Measurements from ENCODE around the gene TMEM72. TPM values are rescaled to one million over a fixed set of nuclear protein-coding genes. Genes with fewer than 3 reads are reported as not detected.

Gene TMEM72
- polyA plus RNA-seq, 2 of the 4 experiments (the other 2 are of a cell fraction) = not detected

DNA sequence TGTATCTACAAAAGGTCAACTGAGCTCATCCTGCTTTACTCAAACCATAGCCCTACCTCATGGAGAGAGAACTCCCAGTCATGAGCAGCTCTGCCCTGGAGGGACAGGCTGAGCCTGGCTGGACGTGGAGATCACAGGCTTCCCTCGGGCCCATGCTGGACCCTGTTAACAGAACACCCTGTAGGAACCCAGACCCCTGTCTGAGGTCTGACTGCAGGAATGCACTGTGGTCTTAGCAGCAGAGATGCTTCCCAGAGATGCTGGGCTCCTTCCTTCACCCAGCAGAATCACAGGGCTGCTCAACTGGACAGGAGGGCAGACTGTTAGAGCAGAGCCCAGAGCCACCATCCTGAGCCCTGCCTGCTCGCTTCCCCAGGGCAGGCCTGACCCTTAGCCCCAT, 814 bp downstream of the TMEM72 start:
- ChIA-PET CTCF (no interaction called here), POLR2A (no interaction called here)
- FAIRE-seq (no peak), DNase-seq (ENCODE audit: low read depth in 1 of 2, low spot score in 1 of 2) (no peak), ATAC-seq (no peak)
- no peak overlapping the region for H3K4me2 ChIP-seq
- no peaks in the 10 kb centered on the region for H3K4me1 ChIP-seq
- TF ChIP-seq HOXB5 (CRISPR knock-in tag; IDR thresholded peaks at IDR 0.05) = no peak
- no peak for TF ChIP-seq FOSB (CRISPR knock-in tag; IDR thresholded peaks at IDR 0.05)
- TF ChIP-seq, protein P1, sequence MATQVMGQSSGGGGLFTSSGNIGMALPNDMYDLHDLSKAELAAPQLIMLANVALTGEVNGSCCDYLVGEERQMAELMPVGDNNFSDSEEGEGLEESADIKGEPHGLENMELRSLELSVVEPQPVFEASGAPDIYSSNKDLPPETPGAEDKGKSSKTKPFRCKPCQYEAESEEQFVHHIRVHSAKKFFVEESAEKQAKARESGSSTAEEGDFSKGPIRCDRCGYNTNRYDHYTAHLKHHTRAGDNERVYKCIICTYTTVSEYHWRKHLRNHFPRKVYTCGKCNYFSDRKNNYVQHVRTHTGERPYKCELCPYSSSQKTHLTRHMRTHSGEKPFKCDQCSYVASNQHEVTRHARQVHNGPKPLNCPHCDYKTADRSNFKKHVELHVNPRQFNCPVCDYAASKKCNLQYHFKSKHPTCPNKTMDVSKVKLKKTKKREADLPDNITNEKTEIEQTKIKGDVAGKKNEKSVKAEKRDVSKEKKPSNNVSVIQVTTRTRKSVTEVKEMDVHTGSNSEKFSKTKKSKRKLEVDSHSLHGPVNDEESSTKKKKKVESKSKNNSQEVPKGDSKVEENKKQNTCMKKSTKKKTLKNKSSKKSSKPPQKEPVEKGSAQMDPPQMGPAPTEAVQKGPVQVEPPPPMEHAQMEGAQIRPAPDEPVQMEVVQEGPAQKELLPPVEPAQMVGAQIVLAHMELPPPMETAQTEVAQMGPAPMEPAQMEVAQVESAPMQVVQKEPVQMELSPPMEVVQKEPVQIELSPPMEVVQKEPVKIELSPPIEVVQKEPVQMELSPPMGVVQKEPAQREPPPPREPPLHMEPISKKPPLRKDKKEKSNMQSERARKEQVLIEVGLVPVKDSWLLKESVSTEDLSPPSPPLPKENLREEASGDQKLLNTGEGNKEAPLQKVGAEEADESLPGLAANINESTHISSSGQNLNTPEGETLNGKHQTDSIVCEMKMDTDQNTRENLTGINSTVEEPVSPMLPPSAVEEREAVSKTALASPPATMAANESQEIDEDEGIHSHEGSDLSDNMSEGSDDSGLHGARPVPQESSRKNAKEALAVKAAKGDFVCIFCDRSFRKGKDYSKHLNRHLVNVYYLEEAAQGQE (IDR thresholded peaks at IDR 0.05) = no peak
- TF ChIP-seq CHD4 (IDR thresholded peaks at IDR 0.05; ENCODE audit: borderline replicate concordance) = no peak
- no peak for TF ChIP-seq KDM5A (IDR thresholded peaks at IDR 0.05)
- no peak for TF ChIP-seq FOSL2 (IDR thresholded peaks at IDR 0.05)
- TF ChIP-seq FOSL2 (CRISPR knock-in tag; IDR thresholded peaks at IDR 0.05) = no peak
- no peak for TF ChIP-seq EHF (CRISPR knock-in tag; IDR thresholded peaks at IDR 0.05)
- no peak for TF ChIP-seq ZC3H11A (IDR thresholded peaks at IDR 0.05)
- TF ChIP-seq PBX3 (IDR thresholded peaks at IDR 0.05) = no peak
- WGBS (ENCODE audit: missing lambda C conversion rate) = 60% methylated on average over 1 of the region's 3 CpGs
- H3K4me3 ChIP-seq = no peak overlapping the region
- H3K27ac ChIP-seq = no peak overlapping the region
- H3K9me3 ChIP-seq = no peaks in the 10 kb centered on the region

- CTCF ChIA-PET = interaction anchor here (0.9 kb wide), 1 partner anchor 18 kb away, joined by 3 read pairs; no protein-coding TSS in a partner anchor
These were observed 2.4 kb downstream of the TMEM72 start for GRCh38 chr10:44913350-44914081.

DNA sequence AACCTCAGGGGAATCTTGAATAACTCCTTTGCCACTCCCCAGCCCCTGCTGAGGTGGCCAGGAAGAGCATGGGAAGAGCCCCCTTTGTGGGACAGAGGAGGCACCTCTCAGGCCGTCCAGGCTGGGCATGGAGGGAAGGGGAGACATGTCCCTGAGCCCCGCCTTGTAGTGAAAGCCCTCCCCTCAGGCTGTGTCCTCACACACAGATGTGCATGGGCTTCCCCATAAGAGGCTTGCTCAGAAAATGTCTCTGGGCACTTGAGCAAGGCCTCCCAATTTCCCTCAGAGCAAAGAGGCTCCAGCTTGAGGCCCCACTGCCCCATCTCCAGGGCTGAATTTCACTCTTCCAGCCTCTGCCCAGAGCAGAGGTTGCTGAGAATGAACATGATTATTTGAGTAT, 3.8 kb downstream of the TMEM72 start:
- ATAC-seq (no peak), FAIRE-seq (no peak), DNase-seq (ENCODE audit: low read depth in 1 of 2, low spot score in 1 of 2) (no peak)
- H3K4me2 ChIP-seq = no peak overlapping the region
- 20% methylated on average over 1 of the region's 2 CpGs for WGBS (ENCODE audit: missing lambda C conversion rate)
- no peak overlapping the region for H3K4me3 ChIP-seq
- no peaks in the 10 kb centered on the region for H3K9me3 ChIP-seq
- no peak for TF ChIP-seq NFE2L2 (conservative IDR thresholded peaks at IDR 0.05; ENCODE audit: low read length)
- TF ChIP-seq PHF8 (IDR thresholded peaks at IDR 0.05; ENCODE audit: borderline replicate concordance, low read depth) = no peak
- TF ChIP-seq FOSL2 (IDR thresholded peaks at IDR 0.05) = no peak
- TF ChIP-seq FOSL2 (CRISPR knock-in tag; IDR thresholded peaks at IDR 0.05) = no peak
- TF ChIP-seq HMGXB4 (CRISPR knock-in tag; IDR thresholded peaks at IDR 0.05; ENCODE audit: borderline replicate concordance) = no peak
- TF ChIP-seq MAZ (IDR thresholded peaks at IDR 0.05; ENCODE audit: borderline replicate concordance, low read depth, low read length) = no peak
- no peak for TF ChIP-seq MYC (IDR thresholded peaks at IDR 0.05; ENCODE audit: borderline replicate concordance, low read length)
- TF ChIP-seq RAD21 (conservative IDR thresholded peaks at IDR 0.05 in 1 of 2, IDR thresholded peaks at IDR 0.05 in 1 of 2) = no peak
- no peak for TF ChIP-seq NPAS2 (CRISPR knock-in tag; IDR thresholded peaks at IDR 0.05; ENCODE audit: borderline replicate concordance)
- no peak for TF ChIP-seq BCL3 (IDR thresholded peaks at IDR 0.05)
- no peak for TF ChIP-seq BHLHE40 (IDR thresholded peaks at IDR 0.05; ENCODE audit: low read depth, low read length)
- TF ChIP-seq HOXB13 (CRISPR knock-in tag; IDR thresholded peaks at IDR 0.05; ENCODE audit: low read depth) = no peak
- TF ChIP-seq ZSCAN20 (CRISPR knock-in tag; IDR thresholded peaks at IDR 0.05) = no peak
- TF ChIP-seq, protein P2, sequence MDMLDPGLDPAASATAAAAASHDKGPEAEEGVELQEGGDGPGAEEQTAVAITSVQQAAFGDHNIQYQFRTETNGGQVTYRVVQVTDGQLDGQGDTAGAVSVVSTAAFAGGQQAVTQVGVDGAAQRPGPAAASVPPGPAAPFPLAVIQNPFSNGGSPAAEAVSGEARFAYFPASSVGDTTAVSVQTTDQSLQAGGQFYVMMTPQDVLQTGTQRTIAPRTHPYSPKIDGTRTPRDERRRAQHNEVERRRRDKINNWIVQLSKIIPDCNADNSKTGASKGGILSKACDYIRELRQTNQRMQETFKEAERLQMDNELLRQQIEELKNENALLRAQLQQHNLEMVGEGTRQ (IDR thresholded peaks at IDR 0.05) = no peak
- no peak overlapping the region for H3K27ac ChIP-seq
- H3K4me1 ChIP-seq = no peaks in the 10 kb centered on the region
- CTCF ChIA-PET = no interaction called here
- POLR2A ChIA-PET = no interaction called here

More at GRCh38 chr10:44913350-44914081, 2.4 kb downstream of the TMEM72 start:
- no peak overlapping the region for H3K27ac ChIP-seq
- ATAC-seq = no peak
- 67% methylated on average over 12 of the region's 12 CpGs for WGBS (ENCODE audit: missing lambda C conversion rate)
- H3K9me3 ChIP-seq = no peaks in the 10 kb centered on the region
- DNase-seq (ENCODE audit: low read depth in 1 of 2, low spot score in 1 of 2) = no peak
- H3K4me2 ChIP-seq = no peak overlapping the region
- TF ChIP-seq MYC (IDR thresholded peaks at IDR 0.05; ENCODE audit: borderline replicate concordance, low read length) = no peak
- POLR2A ChIA-PET = no interaction called here
- no peak overlapping the region for H3K4me3 ChIP-seq
- no peaks in the 10 kb centered on the region for H3K4me1 ChIP-seq
- FAIRE-seq = no peak
